HFFc6 (cell line): ENCODE measurements around the gene MFNG. TPM values are rescaled to one million over a fixed set of nuclear protein-coding genes. Genes with fewer than 3 reads are reported as not detected.
A peak's percentile ranks its signal among the peaks of the same experiment; 100 is the strongest.
"Not testable (repeated sequence)": the region's sequence is repeated elsewhere in the genome, so short reads cannot be mapped to it uniquely, and the experiment has no call there.

Source experiments
- DNase-seq: peaks from one replicate; pipeline ENCODE4 v3.0.0-alpha.2; 2018
- H3K27ac Mint-ChIP-seq: 2 replicates; pipeline ENCODE4 v1.8.0; 2020; ENCODE audit warnings: mild to moderate bottlenecking, mixed read lengths
- H3K27me3 Mint-ChIP-seq: 2 replicates; pipeline ENCODE4 v1.8.0; 2021; ENCODE audit warnings: mild to moderate bottlenecking, moderate library complexity, mixed read lengths; ENCODE audit not compliant: insufficient read depth
- H3K36me3 Mint-ChIP-seq: 2 replicates; pipeline ENCODE4 v1.8.0; 2021; ENCODE audit warnings: low read depth, mixed read lengths
- H3K4me1 Mint-ChIP-seq: 2 replicates; pipeline ENCODE4 v1.8.0; 2020; ENCODE audit warnings: low read depth, mixed read lengths
- H3K4me3 Mint-ChIP-seq: 2 replicates; pipeline ENCODE4 v1.8.0; 2020; ENCODE audit warnings: mild to moderate bottlenecking, moderate library complexity, mixed read lengths
- H3K9me3 Mint-ChIP-seq: 2 replicates; pipeline ENCODE4 v1.8.0; 2020; ENCODE audit warnings: mild to moderate bottlenecking, mixed read lengths
- long read RNA-seq: library from polyadenylated mRNA; unstranded; transcript quantifications from one replicate; pipeline ENCODE4 v2.0.0, GENCODE V29; 2019
- total RNA-seq, 6 experiments: library from RNA; stranded (reverse); fragmentation: NEBNext Ultra II Directional; extraction: Animal tissue kit (Norgen Biotek cat#: 25700); gene quantifications; 2 replicates in 1 of 6; 3 replicates in 5 of 6; pipeline ENCODE4 v1.2.3, GENCODE V29; 2021
- TF ChIP-seq, protein P1 (sequence below): fragments of 200-600 bp; sonication (generic); IDR thresholded peaks from 2 replicates; pipeline ENCODE4 v1.5.0; 2021; ENCODE audit warnings: antibody characterized with exemption, mild to moderate bottlenecking

Gene MFNG, protein sequence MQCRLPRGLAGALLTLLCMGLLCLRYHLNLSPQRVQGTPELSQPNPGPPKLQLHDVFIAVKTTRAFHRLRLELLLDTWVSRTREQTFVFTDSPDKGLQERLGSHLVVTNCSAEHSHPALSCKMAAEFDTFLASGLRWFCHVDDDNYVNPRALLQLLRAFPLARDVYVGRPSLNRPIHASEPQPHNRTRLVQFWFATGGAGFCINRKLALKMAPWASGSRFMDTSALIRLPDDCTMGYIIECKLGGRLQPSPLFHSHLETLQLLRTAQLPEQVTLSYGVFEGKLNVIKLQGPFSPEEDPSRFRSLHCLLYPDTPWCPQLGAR
- total RNA-seq, result not detected
- long read RNA-seq, result 0 reads

DNA sequence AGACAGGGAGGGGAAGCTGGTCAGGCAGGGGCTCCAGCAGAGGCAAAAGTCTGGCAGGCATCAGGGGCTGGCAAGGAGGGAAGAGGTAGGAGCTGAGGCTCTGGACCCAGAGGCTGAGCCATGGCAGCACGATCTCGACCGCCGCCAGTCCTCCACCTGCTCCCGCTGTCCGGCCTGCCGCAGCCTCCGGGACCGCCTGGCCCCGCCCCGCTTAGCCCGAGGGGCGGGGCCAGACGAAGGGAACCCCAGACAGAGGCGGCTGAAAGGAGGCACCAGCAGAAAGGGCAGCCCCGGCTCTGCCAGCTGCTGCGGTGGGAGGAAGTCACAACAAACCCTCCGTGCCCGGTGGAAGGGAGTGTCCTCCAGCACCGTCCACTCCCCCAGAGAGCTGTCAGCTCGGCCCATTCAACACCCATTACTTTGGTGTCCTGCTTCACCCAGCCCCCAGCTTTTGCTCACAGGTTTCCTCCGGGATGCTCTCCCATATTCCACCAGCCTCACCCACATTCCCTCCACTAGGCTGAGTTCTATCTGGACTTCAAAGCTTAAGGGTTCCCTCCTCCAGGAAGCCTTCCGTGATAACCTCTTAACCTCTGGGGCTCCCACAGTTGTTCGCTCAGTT lies at the start of gene MFNG:
Gene MFNG (minus strand): TSS at position 161 of the 622 bp plus-strand sequence. CDS start 207 bp downstream, outside the sequence.
- peak; percentile 9 for DNase-seq
- Mint-ChIP-seq H3K9me3 (no peaks in the 10 kb centered on the region), H3K27me3 (peaks cover 25% of the 10 kb centered on the region), H3K27ac (no peak within 1 kb of the TSS), H3K4me1 (peaks cover 22% of the 10 kb centered on the region), H3K4me3 (peak within 1 kb of the TSS; percentile 36), H3K36me3 (no peaks in the 10 kb centered on the region)
- TF ChIP-seq, protein P1, sequence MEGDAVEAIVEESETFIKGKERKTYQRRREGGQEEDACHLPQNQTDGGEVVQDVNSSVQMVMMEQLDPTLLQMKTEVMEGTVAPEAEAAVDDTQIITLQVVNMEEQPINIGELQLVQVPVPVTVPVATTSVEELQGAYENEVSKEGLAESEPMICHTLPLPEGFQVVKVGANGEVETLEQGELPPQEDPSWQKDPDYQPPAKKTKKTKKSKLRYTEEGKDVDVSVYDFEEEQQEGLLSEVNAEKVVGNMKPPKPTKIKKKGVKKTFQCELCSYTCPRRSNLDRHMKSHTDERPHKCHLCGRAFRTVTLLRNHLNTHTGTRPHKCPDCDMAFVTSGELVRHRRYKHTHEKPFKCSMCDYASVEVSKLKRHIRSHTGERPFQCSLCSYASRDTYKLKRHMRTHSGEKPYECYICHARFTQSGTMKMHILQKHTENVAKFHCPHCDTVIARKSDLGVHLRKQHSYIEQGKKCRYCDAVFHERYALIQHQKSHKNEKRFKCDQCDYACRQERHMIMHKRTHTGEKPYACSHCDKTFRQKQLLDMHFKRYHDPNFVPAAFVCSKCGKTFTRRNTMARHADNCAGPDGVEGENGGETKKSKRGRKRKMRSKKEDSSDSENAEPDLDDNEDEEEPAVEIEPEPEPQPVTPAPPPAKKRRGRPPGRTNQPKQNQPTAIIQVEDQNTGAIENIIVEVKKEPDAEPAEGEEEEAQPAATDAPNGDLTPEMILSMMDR, result peak; percentile 31

DNA sequence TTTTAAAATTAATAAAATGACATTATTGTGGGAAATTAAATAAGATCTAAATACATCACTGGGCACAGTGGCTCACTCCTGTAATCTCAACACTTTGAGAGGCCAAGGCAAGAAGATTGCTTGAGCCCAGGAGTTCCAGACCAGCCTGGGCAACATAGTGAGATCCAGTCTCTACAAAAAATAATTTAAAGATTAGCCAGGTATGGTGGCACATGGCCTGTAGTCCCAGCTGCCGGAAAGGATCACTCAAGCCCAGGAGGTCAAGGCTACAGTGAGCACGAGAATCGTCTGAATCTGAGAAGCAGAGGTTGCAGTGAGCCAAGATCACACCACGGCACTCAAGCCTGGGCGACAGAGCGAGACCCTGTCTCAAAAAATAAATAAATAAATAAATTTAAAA lies 49.0 kb upstream of the MFNG start:
- DNase-seq, result no peak
- peaks cover 7% of the 10 kb centered on the region for H3K27me3 Mint-ChIP-seq
- H3K4me3 Mint-ChIP-seq, result no peak overlapping the region
- no peaks in the 10 kb centered on the region for H3K9me3 Mint-ChIP-seq
- H3K36me3 Mint-ChIP-seq, result no peaks in the 10 kb centered on the region
- H3K27ac Mint-ChIP-seq, result no peak overlapping the region
- H3K4me1 Mint-ChIP-seq, result peaks cover 31% of the 10 kb centered on the region
- TF ChIP-seq, protein P1, result no peak

- no peaks in the 10 kb centered on the region for H3K36me3 Mint-ChIP-seq
- H3K27ac Mint-ChIP-seq, result 0 out of 2 replicates have a peak overlapping the region, but pooled peaks have one; percentile 2
- TF ChIP-seq, protein P1, result no peak
- H3K27me3 Mint-ChIP-seq, result peaks cover 7% of the 10 kb centered on the region
- no peaks in the 10 kb centered on the region for H3K9me3 Mint-ChIP-seq
- no peak for DNase-seq
- H3K4me1 Mint-ChIP-seq, result peaks cover 31% of the 10 kb centered on the region
- H3K4me3 Mint-ChIP-seq, result no peak overlapping the region
These were observed 48.3 kb upstream of the MFNG start for GRCh38 chr22:37534445-37534844.

DNA sequence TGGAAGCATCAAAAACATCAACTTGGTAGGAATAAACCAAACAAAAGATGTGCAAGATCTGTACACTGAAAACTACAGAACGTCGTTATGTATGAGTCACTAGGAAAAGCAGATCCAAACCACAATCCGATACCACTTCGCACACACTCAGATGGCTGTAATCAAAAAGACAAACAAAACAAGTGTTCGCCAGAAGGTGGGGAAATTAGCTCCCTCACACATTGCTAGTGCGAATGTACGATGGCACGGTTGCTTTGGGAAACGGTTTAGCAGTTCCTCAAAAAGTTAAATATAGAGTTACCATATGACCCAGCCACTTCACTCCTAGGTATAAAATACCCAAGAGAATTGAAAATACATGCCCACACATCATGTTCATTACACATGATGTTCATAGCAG lies 47.8 kb upstream of the MFNG start:
- peak overlapping the region; percentile 39; the same call in 1 of the 2 replicates for H3K27ac Mint-ChIP-seq
- H3K4me3 Mint-ChIP-seq, result peak overlapping the region; percentile 50
- H3K36me3 Mint-ChIP-seq, result no peaks in the 10 kb centered on the region
- TF ChIP-seq, protein P1, result no peak
- no peaks in the 10 kb centered on the region for H3K9me3 Mint-ChIP-seq
- peaks cover 7% of the 10 kb centered on the region for H3K27me3 Mint-ChIP-seq
- DNase-seq, result peak; percentile 69
- peaks cover 28% of the 10 kb centered on the region for H3K4me1 Mint-ChIP-seq

DNA sequence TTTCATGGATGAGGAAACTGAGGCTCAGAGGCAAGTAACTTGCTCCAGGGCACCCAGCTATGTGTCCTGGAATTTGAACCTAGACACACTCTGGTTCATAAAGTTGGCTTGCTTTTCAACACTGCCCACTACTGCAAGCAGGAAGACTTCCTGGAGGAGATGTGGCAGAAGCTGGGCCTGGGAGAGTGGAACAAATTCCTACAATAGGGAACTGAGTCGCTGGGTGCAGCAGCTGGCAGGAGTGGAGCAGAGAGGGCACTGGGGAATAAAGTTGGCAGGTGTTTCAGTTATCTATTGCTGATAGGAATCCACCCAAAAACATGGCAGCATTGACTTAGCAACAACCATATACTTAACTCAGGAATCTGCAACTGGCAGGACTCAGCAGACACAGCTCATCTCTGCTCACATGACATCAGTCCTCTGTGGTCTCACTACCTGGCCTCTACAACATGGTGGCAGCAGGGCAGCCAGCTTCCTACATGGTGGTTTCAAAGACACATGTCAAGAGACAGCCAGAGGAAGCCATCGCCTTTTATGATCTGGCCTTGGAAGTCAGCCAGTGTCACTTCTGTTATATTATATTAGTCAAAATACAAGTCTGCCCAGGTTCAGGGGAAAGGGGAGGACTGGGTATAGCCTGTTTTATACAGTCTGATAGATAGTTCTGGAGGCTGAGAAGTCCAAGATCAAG lies 43.6 kb upstream of the MFNG start:
- TF ChIP-seq, protein P1, result no peak
- H3K4me3 Mint-ChIP-seq, result no peak overlapping the region
- DNase-seq, result no peak
- no peaks in the 10 kb centered on the region for H3K36me3 Mint-ChIP-seq
- H3K27me3 Mint-ChIP-seq, result peaks cover 6% of the 10 kb centered on the region
- H3K27ac Mint-ChIP-seq, result no peak overlapping the region
- H3K4me1 Mint-ChIP-seq, result peaks cover 50% of the 10 kb centered on the region
- H3K9me3 Mint-ChIP-seq, result no peaks in the 10 kb centered on the region

GRCh38 chr22:37527952-37528351 lies 41.8 kb upstream of the MFNG start:
- H3K4me3 Mint-ChIP-seq, H3K27ac Mint-ChIP-seq, DNase-seq, H3K27me3 Mint-ChIP-seq, H3K9me3 Mint-ChIP-seq, H3K36me3 Mint-ChIP-seq: not testable (repeated sequence)
- peaks cover 33% of the 10 kb centered on the region for H3K4me1 Mint-ChIP-seq

GRCh38 chr22:37527081-37527752 lies 41.0 kb upstream of the MFNG start:
- H3K27me3 Mint-ChIP-seq, H3K9me3 Mint-ChIP-seq, H3K4me3 Mint-ChIP-seq, H3K36me3 Mint-ChIP-seq, DNase-seq: not testable (repeated sequence)
- Mint-ChIP-seq H3K4me1 (peaks cover 30% of the 10 kb centered on the region), H3K27ac (0 out of 2 replicates have a peak overlapping the region, but pooled peaks have one; percentile 31)
